22Rv1 (cell line): ENCODE measurements around the gene RAET1G.
A peak's percentile ranks its signal among the peaks of the same experiment; 100 is the strongest.
"Not testable (repeated sequence)": the region's sequence is repeated elsewhere in the genome, so short reads cannot be mapped to it uniquely, and the experiment has no call there.

Experiments
- H3K27ac ChIP-seq: fragments of 450-650 bp; 2 replicates; pipeline ENCODE4 v1.5.1; 2017
- ZFX ChIP-seq: fragments of 450-650 bp; IDR thresholded peaks from 2 replicates; pipeline ENCODE4 v1.6.1; 2017; ENCODE audit warnings: antibody characterized with exemption, borderline replicate concordance
- TF ChIP-seq, protein P1 (sequence below): fragments of 450-650 bp; IDR thresholded peaks from 2 replicates; pipeline ENCODE4 v1.5.1; 2017; ENCODE audit warnings: mild to moderate bottlenecking

The RAET1G gene

GRCh38 chr6:149935668-149936067, 12.7 kb upstream of the RAET1G start:
- TF ChIP-seq, protein P1, sequence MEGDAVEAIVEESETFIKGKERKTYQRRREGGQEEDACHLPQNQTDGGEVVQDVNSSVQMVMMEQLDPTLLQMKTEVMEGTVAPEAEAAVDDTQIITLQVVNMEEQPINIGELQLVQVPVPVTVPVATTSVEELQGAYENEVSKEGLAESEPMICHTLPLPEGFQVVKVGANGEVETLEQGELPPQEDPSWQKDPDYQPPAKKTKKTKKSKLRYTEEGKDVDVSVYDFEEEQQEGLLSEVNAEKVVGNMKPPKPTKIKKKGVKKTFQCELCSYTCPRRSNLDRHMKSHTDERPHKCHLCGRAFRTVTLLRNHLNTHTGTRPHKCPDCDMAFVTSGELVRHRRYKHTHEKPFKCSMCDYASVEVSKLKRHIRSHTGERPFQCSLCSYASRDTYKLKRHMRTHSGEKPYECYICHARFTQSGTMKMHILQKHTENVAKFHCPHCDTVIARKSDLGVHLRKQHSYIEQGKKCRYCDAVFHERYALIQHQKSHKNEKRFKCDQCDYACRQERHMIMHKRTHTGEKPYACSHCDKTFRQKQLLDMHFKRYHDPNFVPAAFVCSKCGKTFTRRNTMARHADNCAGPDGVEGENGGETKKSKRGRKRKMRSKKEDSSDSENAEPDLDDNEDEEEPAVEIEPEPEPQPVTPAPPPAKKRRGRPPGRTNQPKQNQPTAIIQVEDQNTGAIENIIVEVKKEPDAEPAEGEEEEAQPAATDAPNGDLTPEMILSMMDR, result no peak
- no peak for TF ChIP-seq ZFX
- no peak overlapping the region for H3K27ac ChIP-seq

DNA sequence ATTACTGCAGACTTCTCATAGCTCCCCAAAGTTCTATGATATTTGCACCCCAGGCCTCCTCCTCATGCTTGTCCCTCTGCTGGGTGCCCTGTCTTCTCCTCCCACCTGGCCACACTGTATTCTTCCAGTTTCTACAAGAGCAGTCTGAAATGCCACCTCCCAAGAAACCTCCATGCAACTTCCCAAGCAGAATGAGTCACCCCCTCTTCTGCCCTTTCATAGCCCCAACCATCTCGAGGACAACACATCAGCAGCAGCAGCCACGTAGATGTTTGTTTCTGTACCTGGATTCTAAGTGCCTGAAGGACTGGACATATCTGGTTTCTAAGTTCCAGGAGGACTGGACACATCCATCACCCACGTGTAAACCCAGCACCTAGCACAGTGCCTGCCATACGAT, 12.3 kb upstream of the RAET1G start:
- TF ChIP-seq, protein P1, result no peak
- TF ChIP-seq ZFX, result no peak
- H3K27ac ChIP-seq, result no peak overlapping the region

GRCh38 chr6:149934249-149935156, 11.6 kb upstream of the RAET1G start:
- no peak for TF ChIP-seq ZFX
- TF ChIP-seq, protein P1, result peak; percentile 76
- no peak overlapping the region for H3K27ac ChIP-seq

GRCh38 chr6:149933461-149933860, 10.5 kb upstream of the RAET1G start:
- TF ChIP-seq, protein P1, result no peak
- no peak overlapping the region for H3K27ac ChIP-seq

GRCh38 chr6:149933036-149933435, 10.1 kb upstream of the RAET1G start:
- H3K27ac ChIP-seq, result no peak overlapping the region
- TF ChIP-seq, protein P1, result no peak
- TF ChIP-seq ZFX, result no peak

GRCh38 chr6:149931501-149931900, 8.6 kb upstream of the RAET1G start:
- TF ChIP-seq ZFX, result no peak
- TF ChIP-seq, protein P1, result no peak

GRCh38 chr6:149929422-149929821, 6.5 kb upstream of the RAET1G start:
- H3K27ac ChIP-seq, result no peak overlapping the region
- TF ChIP-seq, protein P1, result peak; percentile 27
- TF ChIP-seq ZFX, result no peak

More at GRCh38 chr6:149931501-149931900, 8.6 kb upstream of the RAET1G start:
- H3K27ac ChIP-seq, result no peak overlapping the region

- not testable (repeated sequence) for H3K27ac ChIP-seq
These were observed 4.1 kb upstream of the RAET1G start for GRCh38 chr6:149927025-149927424.
